LNCAP (cell line): ENCODE data around the gene HCCS.

ENCODE experiments used
- TF ChIP-seq, protein P1 (sequence below): fragments of 450-650 bp; IDR thresholded peaks from 2 replicates; pipeline ENCODE4 v1.5.1; 2017; ENCODE audit warnings: mild to moderate bottlenecking

The HCCS gene

DNA sequence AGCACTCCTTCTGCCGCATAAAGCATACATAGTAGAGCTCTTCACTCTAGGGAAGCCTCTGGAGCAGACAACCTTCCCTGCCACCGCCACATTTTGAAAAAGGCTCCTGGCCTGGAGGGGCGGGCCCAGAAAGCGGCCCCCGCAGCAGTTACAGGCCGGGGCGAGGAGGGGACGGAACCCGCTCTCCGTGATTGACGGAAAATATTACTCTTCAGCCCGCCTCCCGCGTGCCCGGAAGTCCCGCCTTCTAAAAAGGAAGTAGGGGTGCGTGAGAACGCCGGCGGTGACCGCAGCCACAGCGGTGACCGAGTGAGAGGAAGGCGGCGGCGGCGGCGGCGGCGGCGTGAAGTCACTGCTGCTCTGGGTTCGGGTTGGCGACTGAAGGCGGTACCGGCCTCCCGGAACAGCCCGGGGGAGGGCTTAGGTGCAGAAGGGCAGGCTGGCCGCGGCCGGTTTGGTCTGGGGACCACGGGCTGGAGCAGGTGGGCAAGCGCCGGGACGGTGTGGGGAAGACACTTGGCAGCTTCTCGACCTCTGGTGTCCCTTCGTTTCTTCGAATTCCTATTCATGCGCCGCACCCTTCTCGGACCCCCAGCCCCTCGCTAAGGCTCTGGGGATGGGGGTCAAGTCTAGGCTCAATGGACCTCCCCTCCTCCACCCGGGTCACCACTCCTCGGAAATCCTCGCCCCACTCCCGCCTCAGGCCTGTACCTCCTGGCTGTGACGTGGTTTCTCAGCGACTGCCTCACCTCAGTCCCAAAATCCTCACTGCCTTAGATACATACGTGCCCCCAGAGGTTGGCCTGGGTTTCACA, at the start of gene HCCS:
Gene HCCS, plus strand, starts transcription at position 296 of the 815 bp plus-strand sequence. CDS start 729 bp downstream, outside the sequence.
- TF ChIP-seq, protein P1, sequence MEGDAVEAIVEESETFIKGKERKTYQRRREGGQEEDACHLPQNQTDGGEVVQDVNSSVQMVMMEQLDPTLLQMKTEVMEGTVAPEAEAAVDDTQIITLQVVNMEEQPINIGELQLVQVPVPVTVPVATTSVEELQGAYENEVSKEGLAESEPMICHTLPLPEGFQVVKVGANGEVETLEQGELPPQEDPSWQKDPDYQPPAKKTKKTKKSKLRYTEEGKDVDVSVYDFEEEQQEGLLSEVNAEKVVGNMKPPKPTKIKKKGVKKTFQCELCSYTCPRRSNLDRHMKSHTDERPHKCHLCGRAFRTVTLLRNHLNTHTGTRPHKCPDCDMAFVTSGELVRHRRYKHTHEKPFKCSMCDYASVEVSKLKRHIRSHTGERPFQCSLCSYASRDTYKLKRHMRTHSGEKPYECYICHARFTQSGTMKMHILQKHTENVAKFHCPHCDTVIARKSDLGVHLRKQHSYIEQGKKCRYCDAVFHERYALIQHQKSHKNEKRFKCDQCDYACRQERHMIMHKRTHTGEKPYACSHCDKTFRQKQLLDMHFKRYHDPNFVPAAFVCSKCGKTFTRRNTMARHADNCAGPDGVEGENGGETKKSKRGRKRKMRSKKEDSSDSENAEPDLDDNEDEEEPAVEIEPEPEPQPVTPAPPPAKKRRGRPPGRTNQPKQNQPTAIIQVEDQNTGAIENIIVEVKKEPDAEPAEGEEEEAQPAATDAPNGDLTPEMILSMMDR = no peak

DNA sequence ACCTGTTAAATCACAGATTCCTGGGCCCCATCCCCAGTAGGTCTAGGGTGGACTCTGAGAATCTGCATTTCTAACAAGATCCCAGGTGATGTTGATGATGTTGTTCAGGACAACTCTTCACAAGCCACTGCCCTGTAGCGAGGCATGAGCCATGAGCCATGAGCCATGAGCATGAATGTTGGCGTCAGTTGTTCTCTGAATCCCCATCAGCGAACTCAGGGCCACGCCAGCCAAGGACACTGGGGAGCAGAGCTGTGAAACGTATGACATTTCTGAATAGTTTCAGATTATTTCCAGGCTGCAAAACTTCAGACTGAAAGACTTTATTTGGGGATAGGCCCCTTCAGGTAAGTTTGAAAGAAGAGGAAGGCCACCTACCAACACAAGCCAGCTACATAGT, 46.9 kb upstream of the HCCS start:
- TF ChIP-seq, protein P1 = no peak

DNA sequence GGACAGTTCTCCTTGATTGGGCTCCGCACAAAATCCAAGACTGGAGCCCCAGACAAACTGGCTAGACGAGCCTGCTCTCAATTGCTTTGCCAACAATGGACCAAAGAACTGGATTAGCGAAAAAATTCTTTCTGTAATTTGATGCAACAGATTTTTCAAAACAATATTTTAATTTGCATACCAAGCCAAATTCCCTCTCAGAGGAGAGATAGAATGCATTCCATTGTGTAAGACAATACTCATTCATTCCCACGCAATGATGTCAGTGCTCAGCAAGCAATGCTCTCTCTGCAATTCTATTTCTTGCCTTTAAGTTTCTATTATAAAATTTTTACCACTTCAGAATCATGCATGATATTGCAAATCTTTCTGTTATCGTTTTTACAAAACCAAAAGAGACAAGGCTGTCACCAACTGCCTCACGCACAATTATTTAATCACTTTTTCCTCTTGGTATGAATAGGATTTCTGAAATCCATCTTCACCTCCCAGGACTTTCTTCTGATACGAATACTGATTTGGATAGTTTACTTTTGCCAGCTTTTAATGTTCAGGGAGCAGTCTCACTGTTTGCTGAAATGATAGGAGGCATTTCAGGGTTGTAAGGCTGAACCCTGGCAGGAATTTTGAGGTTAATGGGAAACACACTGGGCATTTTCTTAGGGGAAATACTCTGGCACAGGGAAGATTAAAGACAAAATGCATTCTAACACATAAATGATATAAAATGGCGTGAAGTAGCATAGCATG, 46.1 kb upstream of the HCCS start:
- TF ChIP-seq, protein P1 = no peak

DNA sequence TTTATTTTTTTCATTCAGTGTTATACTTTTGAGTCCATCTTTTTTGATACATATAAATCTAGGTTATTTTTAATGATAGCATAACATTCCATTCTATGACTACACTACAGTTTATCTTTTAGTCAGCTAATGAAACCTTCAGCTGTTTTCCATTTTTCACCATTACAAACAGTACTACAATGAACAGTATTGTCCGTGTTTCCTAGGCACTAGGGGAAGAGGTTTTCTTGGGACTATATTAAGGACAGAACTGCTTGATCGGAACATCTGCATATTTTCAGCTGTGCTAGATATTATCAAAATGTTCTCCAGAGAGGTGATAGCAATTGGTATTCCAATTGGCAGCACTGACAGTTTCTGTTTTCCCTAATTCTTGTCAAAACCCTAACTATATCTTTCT, 44.3 kb upstream of the HCCS start:
- TF ChIP-seq, protein P1 = no peak

DNA sequence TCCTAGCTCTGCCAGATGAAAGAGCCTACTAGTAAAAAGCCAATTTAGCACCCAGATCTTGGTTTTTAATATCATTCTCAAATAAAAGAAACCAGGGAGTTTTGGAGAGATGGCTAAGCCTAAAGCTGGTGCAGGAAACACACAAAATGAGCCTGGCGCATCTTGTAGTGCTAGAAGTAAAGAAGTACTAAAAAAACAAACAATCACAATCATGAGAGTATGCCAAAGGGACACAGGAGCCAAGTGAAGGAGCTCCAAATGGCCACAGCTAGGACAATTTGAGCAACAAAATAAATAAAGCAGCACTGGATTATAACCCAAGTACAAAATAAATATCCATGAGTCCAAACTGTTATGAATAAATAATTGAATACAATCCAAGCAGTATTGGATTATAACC, 37.8 kb upstream of the HCCS start:
- TF ChIP-seq, protein P1 = no peak

DNA sequence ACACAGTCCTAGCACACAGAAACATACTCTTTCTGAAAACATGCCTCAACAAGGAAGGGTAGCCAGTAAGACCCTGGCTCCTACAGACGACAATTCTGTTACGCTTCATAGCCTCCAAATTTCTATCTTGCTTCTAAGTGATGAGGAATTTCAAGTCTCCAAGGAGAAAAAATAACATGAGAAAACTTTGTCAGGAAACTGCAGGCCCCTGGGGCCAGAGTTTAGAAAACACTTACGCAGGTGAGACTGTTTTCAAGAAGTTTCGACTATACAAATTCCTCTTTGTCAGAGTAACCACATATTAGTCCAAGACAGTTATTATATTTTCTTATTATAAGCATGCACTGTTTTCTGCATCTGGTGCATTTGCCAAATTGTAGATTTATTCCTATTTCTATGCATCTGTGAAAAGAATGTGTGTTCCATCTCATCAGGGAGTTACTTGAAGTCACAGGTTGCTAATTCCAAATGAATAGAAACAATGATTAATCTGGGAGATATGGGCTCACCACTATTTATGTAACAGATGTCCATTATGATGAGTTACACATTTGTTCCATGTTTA, 30.3 kb upstream of the HCCS start:
- TF ChIP-seq, protein P1 = no peak

DNA sequence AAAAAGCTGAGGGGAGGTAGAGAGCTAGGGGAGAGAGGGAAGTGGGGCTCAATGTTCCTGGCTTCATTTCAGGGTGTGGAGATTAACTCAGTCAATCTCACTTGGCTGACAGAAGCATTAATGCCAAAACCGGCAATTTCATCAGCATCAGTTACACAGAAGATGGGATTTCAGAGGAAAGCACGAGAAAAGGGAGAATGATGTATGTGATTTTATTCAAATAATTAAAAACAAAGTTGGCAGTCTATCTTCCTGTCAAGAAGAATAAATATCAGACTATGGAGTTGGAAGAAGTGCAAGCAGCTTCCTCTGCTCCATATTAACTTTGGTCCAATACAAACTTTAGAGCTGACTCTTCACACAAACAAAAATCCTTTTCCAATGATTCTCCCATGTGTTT, 29.6 kb upstream of the HCCS start:
- TF ChIP-seq, protein P1 = no peak
